ENCODE measurements around the gene NCK2.

GRCh38 chr2:105925390-105925789 lies 180.7 kb downstream of the NCK2 start:
- TF ChIP-seq CTCF (IDR thresholded peaks at IDR 0.05) (no peak), TEAD4 (IDR thresholded peaks at IDR 0.05; ENCODE audit: borderline replicate concordance, insufficient read depth) (no peak), NRF1 (IDR thresholded peaks at IDR 0.05; ENCODE audit: low read depth, low read length) (no peak), MAX (IDR thresholded peaks at IDR 0.05; ENCODE audit: low read depth) (no peak), SIN3A (IDR thresholded peaks at IDR 0.05; ENCODE audit: borderline replicate concordance, low read depth, low read length) (no peak), EP300 (IDR thresholded peaks at IDR 0.05; ENCODE audit: borderline replicate concordance in 1 of 2, low read depth in 1 of 2, low read length in 1 of 2) (peak in 1 of 2 experiments; percentile 92; a peak in 2 of 4 replicates), EZH2phosphoT487 (IDR thresholded peaks at IDR 0.05; ENCODE audit: borderline replicate concordance, low read depth) (no peak), ZBTB33 (IDR thresholded peaks at IDR 0.05; ENCODE audit: borderline replicate concordance, low read depth) (no peak), FOXJ3 (CRISPR knock-in tag; IDR thresholded peaks at IDR 0.05) (peak; percentile 81), POLR2AphosphoS5 (IDR thresholded peaks at IDR 0.05; ENCODE audit: low read depth, low read length) (no peak)

Data from SK-N-SH (cell line).